Lower leg skin (tissue), 4 donors: ENCODE measurements around the gene MRPL30. TPM values are rescaled to one million over a fixed set of nuclear protein-coding genes. Genes with fewer than 3 reads are reported as not detected.
A peak's percentile ranks its signal among the peaks of the same experiment; 100 is the strongest.

ENCODE experiments used
- DNase-seq, 2 donors: peaks; one replicate each; pipeline ENCODE4 v3.0.0-alpha.2; 2019; ENCODE audit warnings: low spot score in 2 of 2
- H3K4me3 ChIP-seq: fragments of 200-600 bp; sonication (generic); 2 replicates; pipeline ENCODE4 v1.5.1; 2017; ENCODE audit warnings: mild to moderate bottlenecking, low read depth; ENCODE audit not compliant: poor library complexity, severe bottlenecking
- CTCF ChIP-seq, 3 donors: fragments of 450-650 bp; IDR thresholded peaks; one replicate each; pipeline ENCODE4 v1.5.1; 2016; ENCODE audit warnings: antibody characterized with exemption in 3 of 3, mild to moderate bottlenecking in 3 of 3, moderate library complexity in 2 of 3
- POLR2A ChIP-seq, 2 donors: fragments of 450-650 bp; IDR thresholded peaks; one replicate each; pipeline ENCODE4 v1.6.1; 2016 to 2017; ENCODE audit warnings: antibody characterized with exemption in 2 of 2, mild to moderate bottlenecking in 1 of 2, moderate library complexity in 1 of 2
- WGBS, 2 donors: methylation state at CpG; one replicate each; pipeline ENCODE4 v1.1.5; 2018; 5-methylcytosine and 5-hydroxymethylcytosine counted together
- intact Hi-C: fragments of 100-400 bp; cut with DNase I; formaldehyde crosslinking; loops from one replicate; pipeline ENCODE4 v1.15.0; 2023; ENCODE audit warnings: low total_unique reads
- total RNA-seq, 4 donors: library from RNA; depleted of rRNA; stranded (reverse); fragments of >200 nt; gene quantifications; one replicate each; pipeline ENCODE4 v1.1.0, GENCODE V29; 2016

The MRPL30 gene
- total RNA-seq, 4 donors from 2014 or later = 26.6 to 33.0 (median 30.0) TPM

DNA sequence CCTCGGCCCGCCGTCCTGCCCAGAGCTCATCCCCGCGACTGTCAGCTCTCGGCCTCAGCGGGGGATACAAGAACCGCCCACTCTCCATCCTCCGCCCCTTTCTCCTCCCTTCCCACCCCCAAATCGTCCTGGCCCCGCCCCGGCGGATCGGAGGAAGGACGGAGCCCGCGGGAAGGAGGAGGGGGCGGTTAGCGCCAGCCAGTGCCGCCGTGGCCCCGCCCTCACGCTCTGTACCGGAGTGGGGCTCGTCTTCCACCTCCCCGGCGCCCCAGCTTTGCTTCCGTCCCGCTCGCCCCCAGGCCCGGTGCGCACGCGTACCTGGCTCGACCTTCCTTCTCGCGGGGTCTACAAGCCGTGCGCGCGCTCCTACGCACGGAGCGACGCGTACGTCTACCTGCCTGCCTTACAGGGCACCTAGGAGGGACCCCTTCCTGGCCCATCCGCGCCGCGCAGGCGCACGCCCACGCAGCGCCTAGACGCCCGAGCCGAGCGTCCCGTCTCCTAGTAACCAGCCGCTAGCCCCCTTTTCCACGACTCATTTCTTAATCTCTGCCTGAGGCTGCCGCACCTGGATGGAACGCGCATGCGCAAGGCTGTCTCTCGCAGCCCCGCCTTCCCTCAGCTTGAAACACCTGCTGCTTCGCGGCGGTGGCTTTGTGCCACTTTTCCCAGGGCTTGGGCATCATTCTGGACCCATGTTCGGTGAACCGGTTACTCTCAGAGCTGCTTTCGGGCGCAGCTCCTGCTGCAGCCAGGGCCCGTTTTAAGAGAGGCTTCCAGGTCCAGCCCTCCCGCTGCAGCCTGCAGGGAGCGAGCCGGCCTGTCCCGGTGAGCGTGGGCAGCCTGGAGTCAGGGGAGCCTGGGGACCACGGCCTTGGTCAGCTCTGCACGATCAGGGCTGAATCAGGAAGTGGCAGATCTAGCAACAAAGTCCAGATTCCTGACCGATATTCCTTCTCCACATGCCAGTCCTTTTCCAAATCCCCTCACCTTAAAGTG lies 39.6 kb upstream of the MRPL30 start, which contains the start of gene C2orf15:
Gene C2orf15, plus strand, starts transcription at position 598 of the 999 bp plus-strand sequence. CDS start 8,852 bp downstream, outside the sequence.
- H3K4me3 ChIP-seq = peak within 1 kb of the TSS; percentile 75
- intact Hi-C loops = no loop called here
- peak; percentile 94 to 99 for DNase-seq
- 1% methylated on average over 55 to 62 of the region's 84 CpGs for WGBS, 2 donors
- TF ChIP-seq POLR2A (IDR thresholded peaks at IDR 0.05) (no peak), CTCF (IDR thresholded peaks at IDR 0.05) (no peak)

DNA sequence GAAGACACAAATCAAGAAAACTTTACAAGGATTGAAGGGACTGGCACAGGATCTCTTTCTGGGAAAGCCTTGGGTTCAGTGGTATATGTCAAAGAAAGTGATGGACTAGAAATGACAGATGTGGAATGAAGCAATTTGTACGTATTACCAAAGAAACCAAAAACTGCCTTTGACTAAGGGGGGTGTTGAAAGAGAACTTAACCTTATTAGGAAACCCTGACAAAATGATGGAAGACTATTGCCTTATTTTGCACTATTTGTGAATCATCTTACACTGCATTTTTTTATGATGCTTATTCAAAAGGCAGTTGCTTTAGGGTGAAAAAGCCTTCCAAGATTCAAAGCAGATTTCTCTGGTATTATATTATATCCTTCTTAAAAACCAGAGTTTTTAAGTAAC lies 30.3 kb upstream of the MRPL30 start:
- WGBS, 2 donors = 87 to 93% methylated on average over 1 of the region's 1 CpG

DNA sequence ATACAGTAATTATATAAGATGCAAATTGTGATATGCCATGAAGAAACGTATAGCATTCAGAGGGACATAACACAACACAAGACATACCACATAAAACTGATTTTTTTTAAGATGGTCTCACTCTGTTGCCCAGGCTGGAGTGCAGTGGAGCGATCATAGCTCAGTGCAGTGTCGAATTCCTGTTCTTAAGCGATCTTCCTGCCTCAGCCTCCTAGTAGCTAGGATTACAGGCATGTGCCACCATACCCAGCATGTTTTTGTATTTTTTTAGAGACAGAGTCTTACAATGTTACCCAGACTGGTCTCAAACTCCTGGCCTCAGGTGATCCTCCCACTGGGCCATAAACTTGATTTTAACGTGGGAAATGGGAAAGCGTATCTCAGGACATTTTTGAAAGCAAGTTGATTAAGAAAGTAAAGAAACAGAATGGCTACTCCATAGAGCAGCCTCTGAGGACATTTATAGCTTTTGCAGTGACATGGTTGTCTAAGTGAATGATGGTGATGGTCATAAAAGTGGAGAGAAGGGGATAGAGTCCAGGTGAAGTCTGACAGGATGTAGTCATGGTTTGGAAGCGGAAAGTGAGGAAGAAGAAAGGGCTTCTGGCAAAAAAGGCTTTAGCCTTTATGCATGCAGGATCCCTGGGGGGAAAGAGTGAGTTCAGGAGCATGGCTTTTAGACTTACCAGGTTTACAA lies 28.6 kb upstream of the MRPL30 start:
- no peak for DNase-seq
- WGBS, 2 donors = 83 to 84% methylated on average over 7 of the region's 7 CpGs
- TF ChIP-seq CTCF (IDR thresholded peaks at IDR 0.05) = no peak
- no peak for TF ChIP-seq POLR2A (IDR thresholded peaks at IDR 0.05)
- H3K4me3 ChIP-seq = no peak overlapping the region
- intact Hi-C loops = no loop called here

More for the DNA sequence above, 30.3 kb upstream of the MRPL30 start:
- H3K4me3 ChIP-seq = no peak overlapping the region
- no peak for DNase-seq
- intact Hi-C loops = no loop called here
- TF ChIP-seq CTCF (IDR thresholded peaks at IDR 0.05) (no peak), POLR2A (IDR thresholded peaks at IDR 0.05) (no peak)

DNA sequence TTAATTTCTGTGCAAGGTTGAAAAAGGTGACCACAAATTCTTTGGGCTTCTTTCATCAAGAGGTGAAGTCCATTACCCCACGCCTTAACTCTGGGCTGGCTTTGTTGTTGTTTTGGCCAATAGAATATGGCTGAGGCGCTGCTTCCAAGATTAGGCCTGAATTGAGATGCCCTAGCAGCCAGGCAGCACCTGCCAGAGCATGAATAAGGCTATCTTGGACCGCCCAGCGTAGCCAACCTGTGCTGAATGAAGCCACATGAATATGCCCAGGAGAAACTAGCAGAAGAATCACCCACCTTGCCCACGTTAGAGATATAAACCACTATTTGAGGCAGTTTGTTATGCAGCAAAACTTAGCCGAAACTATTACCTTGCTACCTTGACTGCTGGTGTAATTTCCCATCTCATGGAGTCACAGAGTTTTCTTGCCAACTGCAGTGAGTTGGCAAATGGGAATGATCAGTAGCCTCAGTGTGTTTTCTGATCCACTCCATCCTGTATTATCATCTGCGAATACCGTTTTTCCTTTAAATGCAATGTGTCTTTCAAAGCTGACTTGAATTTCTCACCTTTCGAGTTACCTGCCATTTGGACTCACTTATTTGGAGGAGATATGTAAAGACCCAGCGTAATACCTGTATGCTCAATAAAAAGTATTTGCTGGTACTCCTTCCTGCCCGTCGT lies 26.9 kb upstream of the MRPL30 start:
- intact Hi-C loops = no loop called here
- DNase-seq = no peak
- H3K4me3 ChIP-seq = peak overlapping the region; percentile 55
- TF ChIP-seq CTCF (IDR thresholded peaks at IDR 0.05) (no peak), POLR2A (IDR thresholded peaks at IDR 0.05) (no peak)
- 38 to 39% methylated on average over 12 of the region's 12 CpGs for WGBS, 2 donors

GRCh38 chr2:99154643-99155536 lies 26.1 kb upstream of the MRPL30 start, which contains the start of the genes LIPT1 and TSGA10:
LIPT1 (plus strand) TSS chr2:99154967; CDS start chr2:99161958, 6,991 bp downstream.
TSGA10 (minus strand) TSS chr2:99154942; CDS start chr2:99109439, 45,503 bp downstream.
- H3K4me3 ChIP-seq = peak within 1 kb of the TSS; percentile 55
- TF ChIP-seq POLR2A (IDR thresholded peaks at IDR 0.05) = peak in 1 of 2 donors; percentile 42
- TF ChIP-seq CTCF (IDR thresholded peaks at IDR 0.05) = no peak
- intact Hi-C loops = no loop called here
- peak; percentile 91 to 98 for DNase-seq
- 0 to 1% methylated on average over 45 to 48 of the region's 70 CpGs for WGBS, 2 donors
